GM12878 (cell line): ENCODE data around the gene CDK17. TPM values are rescaled to one million over a fixed set of nuclear protein-coding genes. Genes with fewer than 3 reads are reported as not detected.

Experiments used
- ATAC-seq: fragments of 200-7000 bp; cut with Tn5 transposase; 3 replicates; pipeline ENCODE4 v1.9.1; 2020; ENCODE audit warnings: mild to moderate bottlenecking, moderate library complexity
- BruUV-seq: library from RNA; stranded (reverse); fragments of 400-500 nt; replicated peaks from 2 replicates; lab custom pipeline; 2021; lab: Mats Ljungman, UMichigan
- CTCF ChIA-PET: fragments of 300-600 bp; sonication (Branson Sonifier 250); formaldehyde crosslinking; extraction: SDS; loops from one replicate; lab custom pipeline; 2021; ENCODE audit warnings: inconsistent platforms; lab: Yijun Ruan, JAX
- POLR2A ChIA-PET: fragments of 350-600 bp; formaldehyde crosslinking; extraction: SDS; loops from one replicate; lab custom pipeline; 2021; ENCODE audit warnings: inconsistent platforms; lab: Charles Lee
- RAD21 ChIA-PET: fragments of 300-600 bp; sonication (Branson Sonifier 250); formaldehyde crosslinking; loops from one replicate; lab custom pipeline; 2023; ENCODE audit warnings: antibody characterized with exemption; ENCODE audit not compliant: unreplicated experiment; lab: Charles Lee
- SMC1A ChIA-PET: fragments of 300-600 bp; sonication (Branson Sonifier 250); formaldehyde crosslinking; loops from one replicate; lab custom pipeline; 2023; ENCODE audit not compliant: unreplicated experiment, uncharacterized antibody; lab: Charles Lee
- DNase-seq: peaks from one replicate; pipeline ENCODE4 v3.0.0-alpha.2; 2011; ENCODE audit warnings: low read depth, low spot score
- FAIRE-seq: peaks from 3 replicates; lab custom pipeline; 2011; peaks lifted over from hg19 to GRCh38; lab: Jason Lieb, UNC
- H2AFZ ChIP-seq: 2 replicates; pipeline ENCODE4 v1.6.0; 2011; ENCODE audit warnings: low read depth, low read length, control low read depth; ENCODE audit not compliant: control insufficient read depth
- H3K27ac ChIP-seq: 2 replicates; pipeline ENCODE4 v1.5.1; 2011; ENCODE audit warnings: control low read depth; ENCODE audit not compliant: control insufficient read depth, insufficient read depth
- H3K27me3 ChIP-seq, 2 experiments: replicated peaks in 1 of 2; 2 replicates each; pipeline versions ENCODE4 v1.6.0 to v1.6.1; 2011; ENCODE audit warnings: low read length in 1 of 2; ENCODE audit not compliant: control insufficient read depth in 2 of 2, insufficient read depth in 2 of 2
- H3K36me3 ChIP-seq, 2 experiments: 2 replicates each; pipeline ENCODE4 v1.5.1; 2011; ENCODE audit warnings: low read length in 1 of 2; ENCODE audit not compliant: control insufficient read depth in 2 of 2, insufficient read depth in 2 of 2
- H3K4me1 ChIP-seq: 2 replicates; pipeline ENCODE4 v1.6.1; 2011; ENCODE audit warnings: mild to moderate bottlenecking, low read length, moderate library complexity, mixed read lengths; ENCODE audit not compliant: control insufficient read depth, insufficient read depth
- H3K4me2 ChIP-seq: 2 replicates; pipeline ENCODE4 v1.6.0; 2011; ENCODE audit warnings: control low read depth; ENCODE audit not compliant: control insufficient read depth, insufficient read depth
- H3K4me3 ChIP-seq: fragments of 200-600 bp; sonication (generic); 2 replicates; pipeline ENCODE4 v1.5.1; 2016
- H3K79me2 ChIP-seq: 2 replicates; pipeline ENCODE4 v1.6.0; 2011; ENCODE audit warnings: low read length; ENCODE audit not compliant: control insufficient read depth, insufficient read depth
- H3K9ac ChIP-seq: 2 replicates; pipeline ENCODE4 v1.8.0; 2011; ENCODE audit warnings: low read length, control low read depth, mixed read lengths; ENCODE audit not compliant: control insufficient read depth, insufficient read depth
- H3K9me3 ChIP-seq: replicated peaks from 3 replicates; pipeline ENCODE4 v1.5.1; 2011; ENCODE audit warnings: mild to moderate bottlenecking, low read length; ENCODE audit not compliant: control insufficient read depth, insufficient read depth
- H4K20me1 ChIP-seq: 2 replicates; pipeline ENCODE4 v1.6.0; 2011; ENCODE audit not compliant: control insufficient read depth, insufficient read depth
- ELK1 ChIP-seq: IDR thresholded peaks from 2 replicates; pipeline ENCODE4 v1.6.1; 2012; ENCODE audit warnings: low read depth, low read length, improper control_type of control experiment
- MEF2B ChIP-seq: fragments of 450-650 bp; IDR thresholded peaks from 2 replicates; pipeline ENCODE4 v1.6.1; 2018; ENCODE audit warnings: mild to moderate bottlenecking, moderate library complexity; ENCODE audit not compliant: partially characterized antibody, poor library complexity, severe bottlenecking
- MTA2 ChIP-seq: fragments of 450-650 bp; IDR thresholded peaks from 2 replicates; pipeline ENCODE4 v1.6.1; 2016; ENCODE audit warnings: low read depth, mild to moderate bottlenecking, moderate library complexity
- NR2C2 ChIP-seq: IDR thresholded peaks from 2 replicates; pipeline ENCODE4 v1.6.1; 2011; ENCODE audit warnings: borderline replicate concordance, low read depth; ENCODE audit not compliant: control insufficient read depth, insufficient read length
- POU2F2 ChIP-seq: IDR thresholded peaks from 3 replicates; pipeline ENCODE4 v1.6.1; 2011; ENCODE audit warnings: low read depth, mild to moderate bottlenecking, low read length, borderline replicate concordance
- TARDBP ChIP-seq: IDR thresholded peaks from 2 replicates; pipeline ENCODE4 v1.6.1; 2016; ENCODE audit warnings: borderline replicate concordance
- WGBS: methylation state at CpG from one replicate; pipeline ENCODE4 v1.1.6; 2016; ENCODE audit warnings: low lambda C conversion rate; ENCODE audit not compliant: insufficient replicate concordance, insufficient coverage; ENCODE audit errors: missing lambda C conversion rate; 5-methylcytosine and 5-hydroxymethylcytosine counted together
- in situ Hi-C: fragments of 300-500 bp; cut with MboI; formaldehyde crosslinking; loops from 9 replicates; pipeline ENCODE4 v1.14.3; 2018; ENCODE audit warnings: mixed read lengths
- intact Hi-C: fragments of 100-400 bp; cut with micrococcal nuclease; formaldehyde crosslinking; loops from one replicate; pipeline ENCODE4 v1.14.2; 2022; ENCODE audit not compliant: unreplicated experiment
- polyA plus RNA-seq, 11 experiments: library from polyadenylated mRNA; depleted of rRNA in 4 of 11; unstranded in 6 of 11; stranded (reverse) in 5 of 11; fragments of >200 nt; fragmentation: Nextera tagmentation in 4 of 11; fragmentation: Illumina TruSeq in 1 of 11; extraction: Ambion mirVana in 4 of 11; extraction: Trizol in 1 of 11; gene quantifications; 1 replicate in 1 of 11; 2 replicates in 10 of 11; pipeline versions ENCODE4 v1.2.1 to v1.2.3, GENCODE V29; 2011 to 2016; ENCODE audit warnings: inconsistent platforms in 2 of 11, missing spikeins in 2 of 11, low read depth in 1 of 11
- total RNA-seq, 4 experiments: library from RNA; depleted of rRNA in 3 of 4; stranded (reverse); fragments of >200 nt in 3 of 4; fragmentation: Illumina TruSeq in 1 of 4; extraction: Trizol in 1 of 4; gene quantifications; 2 replicates each; pipeline versions ENCODE4 v1.2.1 to v1.2.3, GENCODE V29; 2013 to 2021

The CDK17 gene
- total and polyA plus RNA-seq, 10 of the 15 experiments (the other 5 are each of a cell fraction or from before 2014, with no cell fraction given), result 5.6 to 45.6 (median 18.3) TPM

GRCh38 chr12:96441816-96442215, 41.6 kb upstream of the CDK17 start:
- RAD21 ChIA-PET, result no interaction called here
- H3K9me3 ChIP-seq, result no peaks in the 10 kb centered on the region; the same call in 2 of the 3 replicates
- BruUV-seq, result no TSS peak
- TF ChIP-seq NR2C2 (no peak), ELK1 (no peak), MEF2B (no peak), MTA2 (no peak), POU2F2 (no peak), TARDBP (no peak)
- TF ChIP-seq, all 136 proteins: peak for 0
- Histone ChIP-seq H3K9ac (no peak overlapping the region), H2AFZ (no peak overlapping the region), H4K20me1 (no peaks in the 10 kb centered on the region), H3K4me1 (no peaks in the 10 kb centered on the region), H3K27ac (no peak overlapping the region), H3K4me3 (no peak overlapping the region), H3K36me3 (no peaks in the 10 kb centered on the region), H3K27me3 (no peaks in the 10 kb centered on the region), H3K4me2 (no peak overlapping the region), H3K79me2 (no peaks in the 10 kb centered on the region)
- in situ Hi-C loops (no loop called here), intact Hi-C loops (no loop called here)
- FAIRE-seq, result no peak
- SMC1A ChIA-PET, result no interaction called here
- 0% methylated on average over 3 of the region's 3 CpGs for WGBS
- CTCF ChIA-PET, result no interaction called here
- POLR2A ChIA-PET, result no interaction called here
- DNase-seq, result no peak
- no peak for ATAC-seq
